Measurements from ENCODE around the gene NUDT7.

Gene NUDT7

DNA sequence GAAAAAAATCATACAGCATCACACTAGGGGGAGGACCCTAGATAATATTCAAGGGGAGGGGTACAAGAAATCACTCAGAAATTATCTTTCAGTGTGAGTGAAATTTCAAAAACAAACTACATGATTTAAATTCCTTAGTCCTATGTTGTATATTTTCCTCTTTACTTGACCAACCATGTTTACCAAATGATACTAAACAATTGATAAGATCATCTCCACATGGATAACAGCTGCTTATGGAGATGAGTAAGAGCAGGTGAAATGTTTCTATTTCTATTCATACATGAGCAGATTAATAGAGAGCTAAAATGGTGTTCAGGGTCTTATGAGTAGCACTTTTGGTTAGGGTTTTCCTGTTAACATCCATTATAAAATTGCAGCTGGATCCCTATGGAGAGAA is 58.8 kb downstream of the NUDT7 start:
- DNase-seq (ENCODE audit: low read depth): no peak

DNA sequence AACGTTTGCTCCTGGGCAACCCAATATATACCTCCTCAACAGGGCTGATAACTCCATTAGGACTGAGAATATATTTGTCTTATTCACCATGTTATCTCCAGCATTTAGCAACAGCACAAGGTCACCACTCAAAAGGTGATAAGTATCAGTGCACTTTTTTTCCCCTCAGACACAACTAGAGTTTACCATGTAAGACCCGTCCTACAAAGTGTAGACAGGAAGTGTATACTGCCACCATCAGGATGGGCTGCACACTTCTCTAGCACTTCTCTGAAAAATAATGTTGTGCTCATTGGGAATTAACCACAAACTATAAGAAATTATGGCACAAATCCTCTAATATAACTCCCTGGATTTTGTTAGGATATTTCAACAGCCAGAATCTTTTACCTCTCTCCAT is 60.4 kb downstream of the NUDT7 start:
- DNase-seq (ENCODE audit: low read depth): no peak

- DNase-seq (ENCODE audit: low read depth): no peak
Measured at GRCh38 chr16:77784441-77785372, 62.4 kb downstream of the NUDT7 start.

- no peak for DNase-seq (ENCODE audit: low read depth)
Measured at GRCh38 chr16:77785373-77785764, 63.1 kb downstream of the NUDT7 start.

DNA sequence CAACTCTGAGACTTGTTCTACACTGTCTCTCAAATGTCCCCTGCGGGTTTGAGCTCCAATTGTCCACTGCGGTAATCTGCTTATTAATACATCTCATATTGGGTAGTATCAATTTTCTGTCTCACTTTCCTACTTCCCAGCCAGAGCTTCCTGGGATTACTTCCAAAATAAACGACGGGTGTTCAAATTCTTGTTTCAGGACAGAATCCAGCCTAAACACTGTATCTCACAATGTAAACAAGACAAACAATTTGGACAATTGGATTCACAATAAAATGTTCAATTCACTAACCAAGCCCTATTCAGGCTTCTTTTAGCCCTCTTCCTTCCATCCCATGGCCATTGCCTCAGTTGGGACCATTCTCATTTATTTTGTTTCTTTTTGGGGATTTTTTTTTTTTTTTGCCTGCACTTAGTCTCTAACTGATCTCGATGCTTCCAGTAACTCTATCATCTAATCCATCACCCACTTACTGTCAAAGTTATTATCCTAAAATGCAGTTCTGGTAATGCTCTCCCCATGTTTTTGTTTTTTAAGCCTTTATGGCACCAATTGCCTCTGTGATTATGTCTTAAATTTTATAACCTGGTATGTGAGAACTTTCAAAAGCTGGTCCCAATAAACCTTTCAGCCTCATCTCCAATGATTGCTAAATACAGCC is 64.0 kb downstream of the NUDT7 start:
- DNase-seq (ENCODE audit: low read depth): no peak

- no peak for DNase-seq (ENCODE audit: low read depth)
Measured at GRCh38 chr16:77787452-77787851, 65.1 kb downstream of the NUDT7 start.

DNA sequence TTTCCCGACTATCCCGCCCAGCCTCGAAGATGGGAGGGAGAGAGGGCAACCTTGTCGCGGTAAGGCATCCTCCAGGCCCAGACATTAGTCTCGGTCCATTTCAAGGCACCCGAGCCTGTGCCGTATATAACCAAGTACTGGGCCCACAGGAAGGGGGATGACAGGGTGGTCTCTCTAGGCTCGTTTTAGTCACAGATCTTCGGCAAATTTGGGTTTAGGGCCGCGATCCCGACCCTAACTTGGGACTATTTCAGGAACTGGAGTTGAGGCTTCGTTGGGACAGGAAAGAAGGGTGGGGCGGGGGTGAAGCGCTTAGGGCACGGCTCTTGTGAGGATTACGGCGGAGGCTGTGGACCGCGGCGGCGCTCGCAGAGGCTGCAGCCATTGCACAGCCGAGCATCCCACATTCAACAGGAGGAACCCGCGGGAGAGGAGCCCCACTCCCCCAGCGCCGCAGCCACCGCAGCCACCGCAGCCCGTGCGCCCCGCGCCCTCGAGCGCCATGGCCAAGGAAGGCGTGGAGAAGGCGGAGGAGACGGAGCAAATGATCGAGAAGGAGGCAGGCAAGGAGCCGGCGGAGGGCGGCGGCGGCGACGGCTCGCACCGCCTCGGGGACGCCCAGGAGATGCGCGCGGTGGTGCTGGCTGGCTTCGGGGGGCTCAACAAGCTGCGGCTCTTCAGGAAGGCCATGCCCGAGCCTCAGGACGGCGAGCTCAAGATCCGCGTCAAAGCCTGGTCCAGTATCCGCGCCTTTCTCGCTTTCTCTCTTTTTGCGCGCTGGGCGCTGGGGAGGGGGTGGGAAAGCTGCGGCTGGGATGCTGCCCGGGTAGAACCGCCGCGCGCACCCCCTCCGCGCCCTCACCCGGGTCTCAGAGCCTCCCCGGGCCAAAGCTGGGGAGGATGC is 66.1 kb downstream of the NUDT7 start, which contains the start of gene VAT1L:
Gene VAT1L, plus strand, starts transcription at position 384 of the 904 bp plus-strand sequence. Its CDS starts 119 bp downstream, at position 503.
- DNase-seq (ENCODE audit: low read depth): no peak

- DNase-seq (ENCODE audit: low read depth): no peak
Measured at GRCh38 chr16:77789085-77790008, 67.0 kb downstream of the NUDT7 start.

- no peak for DNase-seq (ENCODE audit: low read depth)
Measured at GRCh38 chr16:77790009-77790372, 67.7 kb downstream of the NUDT7 start.

- no peak for DNase-seq (ENCODE audit: low read depth)
Measured at GRCh38 chr16:77790912-77791311, 68.6 kb downstream of the NUDT7 start.

All from stimulated activated CD8-positive, alpha-beta memory T cell treated with anti-CD3 and anti-CD28 coated beads, Interleukin-12 subunit alpha, Interleukin-12 subunit beta, amount 100 ng/mL, for 1 hour (primary cell).